Measurements from ENCODE around the gene GIGYF2. TPM values are rescaled to one million over a fixed set of nuclear protein-coding genes. Genes with fewer than 3 reads are reported as not detected.

The GIGYF2 gene
- total and polyA plus RNA-seq, 2 donors from 2014 or later = 13.5 to 79.8 TPM

GRCh38 chr2:232723027-232723426 is 25.9 kb downstream of the GIGYF2 start:
- TF ChIP-seq, protein P1, sequence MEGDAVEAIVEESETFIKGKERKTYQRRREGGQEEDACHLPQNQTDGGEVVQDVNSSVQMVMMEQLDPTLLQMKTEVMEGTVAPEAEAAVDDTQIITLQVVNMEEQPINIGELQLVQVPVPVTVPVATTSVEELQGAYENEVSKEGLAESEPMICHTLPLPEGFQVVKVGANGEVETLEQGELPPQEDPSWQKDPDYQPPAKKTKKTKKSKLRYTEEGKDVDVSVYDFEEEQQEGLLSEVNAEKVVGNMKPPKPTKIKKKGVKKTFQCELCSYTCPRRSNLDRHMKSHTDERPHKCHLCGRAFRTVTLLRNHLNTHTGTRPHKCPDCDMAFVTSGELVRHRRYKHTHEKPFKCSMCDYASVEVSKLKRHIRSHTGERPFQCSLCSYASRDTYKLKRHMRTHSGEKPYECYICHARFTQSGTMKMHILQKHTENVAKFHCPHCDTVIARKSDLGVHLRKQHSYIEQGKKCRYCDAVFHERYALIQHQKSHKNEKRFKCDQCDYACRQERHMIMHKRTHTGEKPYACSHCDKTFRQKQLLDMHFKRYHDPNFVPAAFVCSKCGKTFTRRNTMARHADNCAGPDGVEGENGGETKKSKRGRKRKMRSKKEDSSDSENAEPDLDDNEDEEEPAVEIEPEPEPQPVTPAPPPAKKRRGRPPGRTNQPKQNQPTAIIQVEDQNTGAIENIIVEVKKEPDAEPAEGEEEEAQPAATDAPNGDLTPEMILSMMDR (IDR thresholded peaks at IDR 0.05; ENCODE audit: borderline replicate concordance, extremely low read depth, insufficient read depth) = no peak
- intact Hi-C loops (cut with DNase I) = no loop called here
- H3K27me3 ChIP-seq (ENCODE audit: control insufficient read depth, insufficient read depth, low read length) = no peaks in the 10 kb centered on the region
- peaks cover 4 to 7% (median 6%) of the 10 kb centered on the region in 3 donors for H3K36me3 ChIP-seq (ENCODE audit: control insufficient read depth in 2 of 3, insufficient read depth in 3 of 3, low read length in 3 of 3)
- no peaks in the 10 kb centered on the region for H3K4me1 ChIP-seq (ENCODE audit: control insufficient read depth in 2 of 3, insufficient read depth in 2 of 3, low read depth in 1 of 3, low read length in 3 of 3)
- DNase-seq (no peak), FAIRE-seq (no peak)
- H3K9ac ChIP-seq (ENCODE audit: low read length in 3 of 3) = no peak overlapping the region
- no peak overlapping the region for H3K27ac ChIP-seq (ENCODE audit: low read depth in 2 of 2, low read length in 2 of 2)
- H3K4me3 ChIP-seq (ENCODE audit: low read length in 3 of 3) = no peak overlapping the region
- no peaks in the 10 kb centered on the region for H3K9me3 ChIP-seq (ENCODE audit: control insufficient read depth in 2 of 3, insufficient read depth in 1 of 3, low read length in 3 of 3)

GRCh38 chr2:232728785-232729184 is 31.7 kb downstream of the GIGYF2 start:
- Histone ChIP-seq H3K9me3 (ENCODE audit: control insufficient read depth in 2 of 3, insufficient read depth in 1 of 3, low read length in 3 of 3) (no peaks in the 10 kb centered on the region), H3K4me3 (ENCODE audit: low read length in 3 of 3) (no peak overlapping the region), H3K27ac (ENCODE audit: low read depth in 2 of 2, low read length in 2 of 2) (no peak overlapping the region), H3K36me3 (ENCODE audit: control insufficient read depth in 2 of 3, insufficient read depth in 3 of 3, low read length in 3 of 3) (peaks cover 2 to 17% (median 7%) of the 10 kb centered on the region in 3 donors), H3K27me3 (ENCODE audit: control insufficient read depth, insufficient read depth, low read length) (no peaks in the 10 kb centered on the region), H3K9ac (ENCODE audit: low read length in 3 of 3) (no peak overlapping the region), H3K4me1 (ENCODE audit: control insufficient read depth in 2 of 3, insufficient read depth in 2 of 3, low read depth in 1 of 3, low read length in 3 of 3) (no peaks in the 10 kb centered on the region)
- no peak for DNase-seq
- TF ChIP-seq, protein P1 (IDR thresholded peaks at IDR 0.05; ENCODE audit: borderline replicate concordance, extremely low read depth, insufficient read depth) = no peak
- no peak for FAIRE-seq
- intact Hi-C loops (cut with DNase I) = no loop called here

GRCh38 chr2:232731470-232731869 is 34.3 kb downstream of the GIGYF2 start:
- Histone ChIP-seq H3K4me3 (ENCODE audit: low read length in 3 of 3) (no peak overlapping the region), H3K4me1 (ENCODE audit: control insufficient read depth in 2 of 3, insufficient read depth in 2 of 3, low read depth in 1 of 3, low read length in 3 of 3) (no peaks in the 10 kb centered on the region), H3K36me3 (ENCODE audit: control insufficient read depth in 2 of 3, insufficient read depth in 3 of 3, low read length in 3 of 3) (peaks cover 5 to 19% (median 8%) of the 10 kb centered on the region in 3 donors), H3K9ac (ENCODE audit: low read length in 3 of 3) (no peak overlapping the region), H3K27me3 (ENCODE audit: control insufficient read depth, insufficient read depth, low read length) (no peaks in the 10 kb centered on the region), H3K27ac (ENCODE audit: low read depth in 2 of 2, low read length in 2 of 2) (no peak overlapping the region), H3K9me3 (ENCODE audit: control insufficient read depth in 2 of 3, insufficient read depth in 1 of 3, low read length in 3 of 3) (no peaks in the 10 kb centered on the region)
- TF ChIP-seq, protein P1 (IDR thresholded peaks at IDR 0.05; ENCODE audit: borderline replicate concordance, extremely low read depth, insufficient read depth) = no peak
- DNase-seq = no peak
- FAIRE-seq = no peak
- intact Hi-C loops (cut with DNase I) = no loop called here

DNA sequence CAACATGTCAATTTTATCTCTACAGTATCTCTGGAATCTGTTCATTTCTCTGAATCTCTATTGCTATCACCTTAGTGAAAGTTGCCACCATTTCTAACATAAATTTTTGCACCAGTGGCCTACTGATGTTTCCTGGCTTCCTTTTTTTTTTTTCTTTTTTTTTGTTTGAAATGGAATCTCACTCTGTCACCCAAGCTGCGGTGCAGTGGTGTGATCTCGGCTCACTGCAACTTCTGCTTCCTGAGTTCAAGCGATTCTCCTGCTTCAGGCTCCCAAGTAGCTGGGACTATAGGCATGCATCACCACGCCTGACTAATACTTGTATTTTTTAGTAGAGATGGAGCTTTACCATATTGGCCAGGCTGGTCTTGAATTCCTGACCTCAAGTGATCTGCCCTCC is 44.2 kb downstream of the GIGYF2 start:
- intact Hi-C loops (cut with DNase I) = no loop called here
- no peaks in the 10 kb centered on the region for H3K9me3 ChIP-seq (ENCODE audit: control insufficient read depth in 2 of 3, insufficient read depth in 1 of 3, low read length in 3 of 3)
- no peak overlapping the region for H3K9ac ChIP-seq (ENCODE audit: low read length in 3 of 3)
- no peaks in the 10 kb centered on the region for H3K4me1 ChIP-seq (ENCODE audit: control insufficient read depth in 2 of 3, insufficient read depth in 2 of 3, low read depth in 1 of 3, low read length in 3 of 3)
- no peak overlapping the region for H3K27ac ChIP-seq (ENCODE audit: low read depth in 2 of 2, low read length in 2 of 2)
- TF ChIP-seq, protein P1 (IDR thresholded peaks at IDR 0.05; ENCODE audit: borderline replicate concordance, extremely low read depth, insufficient read depth) = no peak
- FAIRE-seq (no peak), DNase-seq (no peak)
- H3K4me3 ChIP-seq (ENCODE audit: low read length in 3 of 3) = no peak overlapping the region
- peaks cover 3 to 8% (median 4%) of the 10 kb centered on the region in 3 donors for H3K36me3 ChIP-seq (ENCODE audit: control insufficient read depth in 2 of 3, insufficient read depth in 3 of 3, low read length in 3 of 3)
- no peaks in the 10 kb centered on the region for H3K27me3 ChIP-seq (ENCODE audit: control insufficient read depth, insufficient read depth, low read length)
